A204.1 (cell line): ENCODE results near the gene KCNN1.

Experiments used
- FAIRE-seq: peaks from 2 replicates; lab custom pipeline; 2012; peaks lifted over from hg19 to GRCh38; lab: Jason Lieb, UNC

Gene KCNN1

DNA sequence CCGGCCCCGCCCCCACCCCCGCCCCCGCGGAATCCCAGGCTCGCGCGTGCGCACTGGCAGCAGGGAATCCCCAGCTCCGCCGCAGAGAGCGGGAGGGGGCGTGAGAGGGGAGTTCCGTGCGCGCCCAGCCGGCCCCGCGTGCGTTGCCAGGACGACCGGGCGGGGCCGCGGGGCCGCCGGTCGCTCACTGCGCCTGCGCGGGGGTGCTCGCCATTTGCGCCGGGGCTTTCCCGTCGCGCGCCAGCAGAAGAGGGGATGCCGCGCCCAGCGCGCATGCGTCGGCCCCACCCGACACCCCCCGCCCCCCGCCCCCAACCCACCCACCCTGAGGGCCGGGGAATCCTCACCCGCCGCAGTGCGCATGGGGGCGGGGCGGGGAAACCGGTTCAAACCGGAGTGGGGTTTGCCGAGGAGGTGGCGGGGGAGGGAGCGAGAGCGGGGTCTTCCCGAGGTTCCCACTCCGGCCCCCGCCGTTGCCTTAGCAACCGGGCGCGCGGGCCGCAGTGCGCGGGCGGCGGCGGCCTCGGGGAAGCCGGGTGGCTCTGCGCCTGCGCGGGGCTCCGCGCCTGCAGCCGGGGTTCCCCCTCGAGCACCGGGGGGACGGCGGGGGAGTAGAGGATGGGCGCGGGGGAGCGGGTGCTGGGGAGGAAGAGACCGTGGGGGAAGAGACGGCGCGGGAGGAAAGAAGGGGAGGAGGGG lies 18.9 kb upstream of the KCNN1 start:
- no peak for FAIRE-seq

DNA sequence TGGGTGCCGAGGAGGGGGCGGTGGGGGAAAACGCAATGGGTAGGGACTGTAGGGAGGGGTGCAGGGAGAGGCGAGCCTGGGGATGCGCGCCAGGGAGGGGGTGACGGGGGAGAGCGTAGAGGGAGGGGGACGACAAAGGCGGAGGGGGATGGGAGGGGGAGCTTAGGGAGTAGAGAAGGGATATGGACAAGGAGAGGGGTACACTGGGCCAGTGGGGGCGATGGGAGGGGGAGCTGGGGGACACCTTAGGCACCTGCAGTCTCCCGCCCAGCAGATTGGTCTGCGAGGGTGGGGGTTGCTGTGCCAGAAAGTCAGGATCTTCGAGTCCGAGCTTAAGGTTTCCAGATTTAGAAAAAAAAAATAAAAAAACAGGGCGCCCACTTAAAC lies 18.4 kb upstream of the KCNN1 start:
- FAIRE-seq: no peak

- FAIRE-seq: no peak
Observed at GRCh38 chr19:17948931-17949930, 17.7 kb upstream of the KCNN1 start.

GRCh38 chr19:17949956-17950309 lies 17.0 kb upstream of the KCNN1 start:
- FAIRE-seq: no peak

GRCh38 chr19:17950310-17951156 lies 16.4 kb upstream of the KCNN1 start:
- FAIRE-seq: no peak

GRCh38 chr19:17951157-17951989 lies 15.5 kb upstream of the KCNN1 start:
- no peak for FAIRE-seq

DNA sequence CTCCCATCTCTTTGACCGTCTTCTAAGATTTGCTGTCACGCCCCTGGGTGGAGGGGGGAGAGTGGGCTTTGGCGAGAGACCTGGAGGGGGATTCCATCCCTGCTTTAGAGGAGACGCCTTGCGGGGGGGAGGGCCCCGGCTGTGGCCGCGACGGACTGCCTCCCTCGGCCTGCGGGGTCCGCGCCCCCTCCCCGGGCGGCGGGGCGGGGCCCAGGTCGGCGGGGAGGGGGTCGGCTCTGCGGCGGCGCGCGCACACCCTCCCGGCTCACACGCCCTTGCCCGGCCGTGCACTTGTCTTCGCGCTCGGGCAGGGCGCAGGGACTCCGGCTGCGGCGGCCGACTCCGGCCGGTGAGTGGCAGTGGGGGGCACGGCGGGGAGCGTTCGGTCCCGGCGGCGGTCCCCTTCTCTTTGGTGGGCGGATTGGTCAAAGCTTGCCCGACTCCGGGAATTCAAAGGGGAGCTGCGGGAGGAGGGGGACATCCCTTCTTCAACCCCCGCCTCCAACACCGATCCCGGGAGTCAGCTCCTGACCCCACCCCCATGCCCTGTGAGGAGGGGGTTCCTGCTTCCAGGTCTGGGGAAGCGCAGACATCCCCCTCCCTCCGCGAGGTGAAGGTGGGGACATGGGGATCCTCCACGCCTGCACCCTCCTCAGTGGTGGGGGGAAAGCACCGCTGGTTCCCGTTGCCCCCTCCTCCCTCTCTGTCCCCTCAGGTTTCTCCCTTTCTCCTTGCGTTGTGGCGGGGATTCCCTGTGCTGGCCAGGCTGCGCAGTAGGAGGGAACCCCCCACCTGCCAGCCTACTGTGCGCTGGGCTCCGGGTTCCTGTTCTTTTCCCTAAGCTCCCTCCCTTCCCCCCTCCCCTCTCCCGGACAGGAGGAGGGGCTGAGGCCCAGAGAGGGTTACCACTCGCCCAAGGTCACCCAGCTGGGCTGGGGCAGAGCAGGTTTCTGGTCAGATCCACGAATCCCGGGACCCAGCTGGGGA lies 14.6 kb upstream of the KCNN1 start:
- FAIRE-seq: no peak

- FAIRE-seq: no peak
Observed at GRCh38 chr19:17953316-17953801, 13.5 kb upstream of the KCNN1 start.

DNA sequence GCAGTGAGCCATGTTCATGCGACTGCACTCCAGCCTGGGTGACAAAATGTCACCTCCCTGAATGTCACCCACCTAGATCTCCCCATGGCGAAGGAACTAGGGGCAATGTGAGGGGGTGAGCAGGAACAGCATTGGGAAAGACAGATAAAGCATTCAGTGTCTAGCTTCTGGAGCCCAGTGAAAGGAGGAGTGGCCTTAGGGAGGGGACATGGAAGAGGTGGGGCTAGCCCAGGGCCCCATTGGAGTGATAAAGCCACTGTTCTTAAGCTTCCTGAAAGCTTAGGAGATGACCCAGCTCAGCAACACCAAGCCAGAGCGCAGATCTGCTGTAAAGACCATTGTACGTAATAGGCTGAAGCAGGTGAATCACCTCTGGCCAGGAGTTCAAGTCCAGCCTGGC lies 13.0 kb upstream of the KCNN1 start:
- FAIRE-seq: no peak

DNA sequence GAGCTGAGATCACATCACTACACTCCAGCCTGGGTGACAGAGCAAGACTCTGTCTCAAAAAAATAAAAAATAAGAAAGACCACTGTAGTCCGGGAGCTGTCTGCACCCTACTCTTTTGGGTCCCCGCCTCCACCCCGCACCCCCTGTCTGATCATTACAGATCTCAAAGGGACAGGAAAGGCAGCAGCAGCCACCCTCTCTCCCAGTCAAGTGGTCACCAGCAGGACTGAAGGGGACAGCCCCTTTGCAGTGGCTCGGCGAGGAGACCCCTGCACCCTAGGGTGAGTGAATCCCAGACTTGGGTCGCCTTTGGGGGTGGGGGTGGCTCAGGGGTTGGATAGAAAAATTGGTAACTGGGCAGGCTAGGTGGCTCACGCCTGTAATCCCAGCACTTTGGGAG lies 12.5 kb upstream of the KCNN1 start:
- FAIRE-seq: no peak

GRCh38 chr19:17957149-17957849 lies 9.6 kb upstream of the KCNN1 start:
- FAIRE-seq: no peak

DNA sequence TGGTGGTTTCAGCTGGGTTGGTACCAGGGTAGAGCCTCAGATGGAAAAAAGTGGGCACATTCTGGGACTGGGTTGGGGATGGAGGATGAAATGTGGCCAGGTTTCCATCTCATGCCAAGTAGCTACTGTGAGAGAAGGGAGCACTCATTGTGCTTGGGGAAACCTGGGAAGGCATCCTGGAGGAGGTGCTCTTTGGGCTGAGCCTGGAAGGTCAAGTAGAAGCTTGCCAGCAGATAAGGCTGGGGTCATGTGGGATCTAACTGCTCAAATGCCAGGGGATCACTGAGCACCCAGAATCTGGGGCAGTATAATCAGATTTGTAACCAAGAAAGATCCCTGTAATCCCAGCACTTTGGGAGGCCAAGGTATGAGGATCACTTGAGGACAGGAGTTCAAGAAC lies 9.0 kb upstream of the KCNN1 start:
- FAIRE-seq: no peak

GRCh38 chr19:17963936-17964691 lies 2.8 kb upstream of the KCNN1 start:
- FAIRE-seq: no peak

DNA sequence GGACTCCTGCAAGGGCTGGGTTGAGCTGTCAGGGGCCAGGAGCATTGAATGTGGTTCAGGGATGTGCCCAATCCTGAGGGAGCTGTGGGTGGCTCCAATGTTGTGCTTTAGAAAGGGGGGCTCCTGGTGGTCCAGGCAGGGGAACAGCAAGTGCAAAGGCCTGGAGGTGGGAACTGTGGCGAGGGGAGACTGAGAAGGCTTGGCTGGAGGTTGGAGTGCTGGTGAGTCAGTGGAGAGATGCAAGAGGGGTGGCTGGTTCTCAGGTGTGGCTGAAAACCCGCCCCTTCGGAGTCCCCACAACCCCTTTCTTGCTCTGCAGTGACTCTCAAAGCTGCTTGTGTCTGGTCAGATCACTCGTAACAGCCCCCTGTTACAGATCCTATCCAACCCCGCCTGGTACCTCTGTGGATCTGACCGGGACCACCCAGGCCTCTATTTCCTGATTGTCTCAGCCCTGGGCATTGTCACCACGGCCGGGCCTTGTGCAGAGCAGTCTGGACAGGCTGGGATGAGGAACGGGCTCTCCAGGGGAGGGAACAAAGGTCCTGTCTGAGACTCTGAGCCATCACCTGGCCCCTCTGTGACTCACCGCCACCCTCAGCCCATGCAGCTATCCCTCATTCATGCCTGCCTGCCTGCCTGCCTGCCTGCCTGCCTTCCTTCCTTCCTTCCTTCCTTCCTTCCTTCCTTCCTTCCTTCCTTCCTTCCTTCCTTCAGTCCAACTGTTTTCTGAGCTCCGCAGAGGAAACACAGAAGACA lies 1.4 kb upstream of the KCNN1 start:
- no peak for FAIRE-seq

DNA sequence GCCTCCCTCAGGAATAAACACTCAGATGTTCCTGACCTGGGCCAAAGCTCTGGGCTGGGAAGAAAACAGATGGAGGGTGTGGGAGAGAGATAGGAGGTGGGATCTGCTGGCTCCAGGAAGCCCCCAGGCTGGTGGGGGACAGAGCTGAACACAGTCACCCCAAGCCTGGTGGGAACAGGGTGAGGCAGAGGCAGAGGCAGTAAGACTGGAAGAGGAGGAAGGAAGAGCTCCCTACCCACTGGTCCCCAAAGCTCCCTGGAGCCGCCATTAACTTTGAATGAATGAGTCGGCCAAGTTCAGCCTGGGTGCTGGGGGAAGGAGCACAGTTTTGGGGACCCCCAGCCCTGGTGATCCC lies 801 bp upstream of the KCNN1 start:
- FAIRE-seq: no peak

GRCh38 chr19:17967257-17968051 lies 547 bp downstream of the KCNN1 start:
- FAIRE-seq: no peak

DNA sequence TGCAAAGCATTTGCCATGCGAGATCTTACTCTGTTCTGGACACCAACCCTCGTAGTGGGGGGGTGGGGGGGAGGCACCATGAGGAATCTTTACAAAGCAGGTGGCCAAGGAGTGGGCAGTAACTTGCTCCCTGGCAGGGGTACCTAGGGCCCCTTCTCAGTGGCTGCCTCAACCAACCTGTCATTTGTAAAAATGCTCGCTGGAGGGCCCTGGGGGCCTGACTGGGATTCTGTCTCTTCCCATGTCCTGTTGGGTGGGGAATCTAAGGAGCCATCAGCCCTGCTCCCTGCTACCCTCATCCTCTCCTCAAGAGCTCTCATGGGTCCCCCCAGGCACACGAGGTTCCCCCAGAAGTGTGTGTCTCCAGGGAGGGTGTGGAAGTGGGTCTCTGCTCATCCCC lies 1.5 kb downstream of the KCNN1 start:
- FAIRE-seq: no peak
